ENCODE measurements around the gene WDPCP. TPM values are rescaled to one million over a fixed set of nuclear protein-coding genes. Genes with fewer than 3 reads are reported as not detected.

WDPCP gene
- total and polyA plus RNA-seq, 2 of the 8 experiments (the other 6 are each of a cell fraction or from before 2014, with no cell fraction given): 9.3 to 25.8 TPM

DNA sequence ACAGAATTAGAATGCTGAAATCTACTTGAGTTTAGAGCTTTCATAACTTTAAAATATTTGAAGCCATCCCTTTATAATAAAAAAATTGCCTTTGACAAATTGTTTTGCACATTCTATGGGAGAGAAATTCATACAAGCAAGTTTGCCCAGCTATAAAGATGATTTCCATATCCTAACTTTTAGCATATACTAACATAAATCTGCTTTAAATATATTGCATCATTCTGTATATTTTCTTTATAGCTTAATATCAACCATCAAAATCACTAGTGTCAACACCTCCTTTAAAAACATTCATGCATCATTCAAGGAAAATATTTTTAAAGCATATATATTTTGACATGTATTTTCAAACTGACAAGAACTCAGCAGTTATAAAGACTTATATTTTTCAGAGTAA is 49.9 kb downstream of the WDPCP start:
- H2BK12ac ChIP-seq (ENCODE audit: low read depth, low read length): no peak overlapping the region
- no peak overlapping the region for H3K9ac ChIP-seq (replicated peaks in 1 of 4; ENCODE audit: extremely low read depth in 1 of 4, low read depth in 3 of 4, low read length in 3 of 4)
- no peak overlapping the region for H4K5ac ChIP-seq (ENCODE audit: insufficient read length, low read depth, low read length)
- no peak overlapping the region for H3K4ac ChIP-seq (replicated peaks; ENCODE audit: insufficient read length, low read depth, low read length)
- TF ChIP-seq, protein P1, sequence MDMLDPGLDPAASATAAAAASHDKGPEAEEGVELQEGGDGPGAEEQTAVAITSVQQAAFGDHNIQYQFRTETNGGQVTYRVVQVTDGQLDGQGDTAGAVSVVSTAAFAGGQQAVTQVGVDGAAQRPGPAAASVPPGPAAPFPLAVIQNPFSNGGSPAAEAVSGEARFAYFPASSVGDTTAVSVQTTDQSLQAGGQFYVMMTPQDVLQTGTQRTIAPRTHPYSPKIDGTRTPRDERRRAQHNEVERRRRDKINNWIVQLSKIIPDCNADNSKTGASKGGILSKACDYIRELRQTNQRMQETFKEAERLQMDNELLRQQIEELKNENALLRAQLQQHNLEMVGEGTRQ (IDR thresholded peaks at IDR 0.05; ENCODE audit: low read length): no peak
- TF ChIP-seq SIX5 (IDR thresholded peaks at IDR 0.05; ENCODE audit: low read depth, low read length): no peak
- TF ChIP-seq SP1 (IDR thresholded peaks at IDR 0.05; ENCODE audit: low read depth, low read length): no peak
- no peak for TF ChIP-seq SUZ12 (IDR thresholded peaks at IDR 0.05; ENCODE audit: low read length)
- no peak for TF ChIP-seq RNF2 (IDR thresholded peaks at IDR 0.05; ENCODE audit: borderline replicate concordance, low read depth, low read length, missing control alignments, poor library complexity, severe bottlenecking)
- no peak for TF ChIP-seq RBBP5 (IDR thresholded peaks at IDR 0.05; ENCODE audit: borderline replicate concordance, low read depth, low read length)
- TF ChIP-seq POLR2AphosphoS5 (IDR thresholded peaks at IDR 0.05; ENCODE audit: low read depth, low read length): no peak
- TF ChIP-seq BCL11A (IDR thresholded peaks at IDR 0.05; ENCODE audit: low read depth in 2 of 2, low read length in 2 of 2): no peak
- TF ChIP-seq EGR1 (IDR thresholded peaks at IDR 0.05; ENCODE audit: borderline replicate concordance, low read depth, low read length): no peak
- TF ChIP-seq HDAC2 (IDR thresholded peaks at IDR 0.05; ENCODE audit: borderline replicate concordance in 1 of 2, low read depth in 2 of 2, low read length in 2 of 2): no peak
- no peak for TF ChIP-seq FOSL1 (IDR thresholded peaks at IDR 0.05; ENCODE audit: insufficient read depth, low read depth, low read length)
- TF ChIP-seq CBX8 (IDR thresholded peaks at IDR 0.05; ENCODE audit: borderline replicate concordance, low read depth, low read length): no peak
- TF ChIP-seq KDM1A (IDR thresholded peaks at IDR 0.05; ENCODE audit: borderline replicate concordance, low read length): no peak
- H3K79me2 ChIP-seq (ENCODE audit: control insufficient read depth in 1 of 2, insufficient read depth in 2 of 2, low read length in 2 of 2): peaks cover 0 to 49% of the 10 kb centered on the region in 2 experiments; a peak in 2 of 4 replicates
- H2BK20ac ChIP-seq (ENCODE audit: low read length): no peak overlapping the region
- no peak overlapping the region for H3K4me2 ChIP-seq (ENCODE audit: insufficient read depth in 1 of 2, low read depth in 2 of 2, low read length in 2 of 2)
- no peaks in the 10 kb centered on the region for H4K20me1 ChIP-seq (replicated peaks in 1 of 2; ENCODE audit: control insufficient read depth in 1 of 2, insufficient read depth in 2 of 2, low read length in 2 of 2)
- H3K27ac ChIP-seq (ENCODE audit: low read depth, low read length): no peak overlapping the region
- POLR2A ChIA-PET (ENCODE audit: partially characterized antibody): no interaction called here
- H3K23ac ChIP-seq (ENCODE audit: insufficient read length): no peak overlapping the region
- H2AK5ac ChIP-seq (ENCODE audit: low read depth, low read length): no peak overlapping the region
- H3K18ac ChIP-seq (ENCODE audit: extremely low read depth, low read length): no peak overlapping the region
- H3K23me2 ChIP-seq (ENCODE audit: low read depth, low read length): no peaks in the 10 kb centered on the region
- H3K9me3 ChIP-seq (ENCODE audit: insufficient read depth in 2 of 2, low read depth in 1 of 2, low read length in 1 of 2): no peaks in the 10 kb centered on the region
- no peak overlapping the region for H4K91ac ChIP-seq (replicated peaks; ENCODE audit: insufficient read length, low read length)
- no peak overlapping the region for H4K8ac ChIP-seq (ENCODE audit: extremely low read depth, insufficient read depth, low read length)
- H3K14ac ChIP-seq (ENCODE audit: insufficient read length): no peak overlapping the region
- no peak overlapping the region for H3K4me3 ChIP-seq (ENCODE audit: extremely low read depth in 1 of 4, insufficient read depth in 2 of 4, low read depth in 3 of 4, low read length in 4 of 4)
- no peaks in the 10 kb centered on the region for H3K27me3 ChIP-seq (replicated peaks in 1 of 4; ENCODE audit: control insufficient read depth in 3 of 4, extremely low read depth in 1 of 4, insufficient read depth in 3 of 4, low read length in 3 of 4)
- H3K56ac ChIP-seq (replicated peaks; ENCODE audit: insufficient read length, low read depth, low read length): no peak overlapping the region
- no peaks in the 10 kb centered on the region for H3K36me3 ChIP-seq (ENCODE audit: control insufficient read depth in 2 of 4, insufficient read depth in 4 of 4, low read length in 3 of 4)
- no peak overlapping the region for H2BK120ac ChIP-seq (replicated peaks; ENCODE audit: low read depth, low read length)
- FAIRE-seq (no peak), DNase-seq (ENCODE audit: low read depth in 1 of 2, low spot score in 2 of 2) (no peak)
- H3K4me1 ChIP-seq (replicated peaks in 1 of 4; ENCODE audit: control insufficient read depth in 3 of 4, insufficient read depth in 4 of 4, low read length in 3 of 4): peaks cover 0 to 3% (median 0%) of the 10 kb centered on the region in 4 experiments; a peak in 1 of 7 replicates
- H3K79me1 ChIP-seq (ENCODE audit: low read depth, low read length): no peaks in the 10 kb centered on the region
- no peak overlapping the region for H2BK5ac ChIP-seq (ENCODE audit: low read depth, low read length)
- CTCF ChIA-PET (ENCODE audit: partially characterized antibody): no interaction called here
- H2AFZ ChIP-seq (ENCODE audit: low read length): no peak overlapping the region
- no peak overlapping the region for H2BK15ac ChIP-seq (ENCODE audit: low read length)
